HG03103 (cell line): ENCODE measurements around the gene SEMA4A.
"Not testable (repeated sequence)": the region's sequence is repeated elsewhere in the genome, so short reads cannot be mapped to it uniquely, and the experiment has no call there.

Source experiments
- ATAC-seq: cut with Tn5 transposase; IDR thresholded peaks from one replicate; pipeline ENCODE4 v1.9.1; 2021; ENCODE audit warnings: low read depth; ENCODE audit not compliant: unreplicated experiment

The SEMA4A gene

DNA sequence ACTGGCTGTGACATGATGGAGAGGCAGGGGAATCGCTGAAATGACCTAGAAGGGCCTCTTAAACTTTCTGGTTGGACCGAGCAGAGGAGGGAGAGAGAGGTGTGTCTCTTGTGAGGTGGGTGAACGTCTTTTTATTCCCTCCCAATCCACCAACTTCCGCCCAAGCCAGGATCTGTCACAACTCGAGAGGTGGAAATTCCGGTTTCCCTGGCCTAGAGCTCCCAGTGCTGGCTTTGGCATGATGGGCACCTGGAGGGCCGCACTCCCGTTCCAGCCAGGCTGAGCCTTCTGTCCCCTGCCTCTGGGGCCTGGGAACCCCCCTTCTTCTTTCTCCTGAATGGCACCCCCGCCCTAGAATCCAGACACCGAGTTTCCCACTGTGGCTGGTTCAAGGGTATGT lies at the start of gene SEMA4A:
Gene SEMA4A (plus strand): TSS at position 224 of the 400 bp plus-strand sequence. CDS start 994 bp downstream, outside the sequence.
- no peak for ATAC-seq

DNA sequence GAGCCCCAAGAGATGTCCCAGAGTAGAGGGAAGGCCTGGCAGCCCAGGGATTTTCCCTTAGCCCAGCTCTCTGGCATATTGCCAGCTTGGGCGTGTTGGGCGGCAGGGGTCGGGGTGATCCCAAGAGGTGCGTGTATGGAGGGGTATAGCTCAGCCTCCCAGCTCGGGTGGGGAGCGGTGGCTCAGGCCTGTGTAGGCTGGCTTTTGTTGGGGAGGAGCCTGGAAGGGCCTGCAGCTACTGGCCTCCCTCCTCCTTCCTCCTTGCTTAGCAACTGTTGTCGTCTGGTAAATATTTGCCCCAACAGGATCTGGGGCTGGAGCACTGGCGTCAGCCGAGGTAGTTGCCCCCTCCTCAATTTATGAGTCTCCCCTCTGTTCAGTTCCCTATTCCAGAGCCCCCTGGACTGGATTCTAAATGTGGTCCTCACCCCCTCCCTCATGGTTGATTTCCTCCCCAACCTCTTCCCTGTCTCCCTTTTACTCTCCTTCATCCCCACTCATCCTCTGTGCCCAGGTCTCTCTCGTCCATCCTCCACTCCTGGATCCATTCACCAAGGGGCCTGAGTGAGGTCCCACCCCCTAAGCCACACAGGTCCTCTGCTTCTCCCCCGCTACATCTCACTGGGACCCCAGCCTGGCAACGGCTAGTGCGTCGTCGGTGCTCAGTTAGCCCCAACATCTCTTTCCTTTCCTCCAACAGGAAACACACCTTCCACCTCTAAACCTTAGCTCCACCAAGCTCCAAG lies 49.1 kb upstream of the SEMA4A start:
- no peak for ATAC-seq

DNA sequence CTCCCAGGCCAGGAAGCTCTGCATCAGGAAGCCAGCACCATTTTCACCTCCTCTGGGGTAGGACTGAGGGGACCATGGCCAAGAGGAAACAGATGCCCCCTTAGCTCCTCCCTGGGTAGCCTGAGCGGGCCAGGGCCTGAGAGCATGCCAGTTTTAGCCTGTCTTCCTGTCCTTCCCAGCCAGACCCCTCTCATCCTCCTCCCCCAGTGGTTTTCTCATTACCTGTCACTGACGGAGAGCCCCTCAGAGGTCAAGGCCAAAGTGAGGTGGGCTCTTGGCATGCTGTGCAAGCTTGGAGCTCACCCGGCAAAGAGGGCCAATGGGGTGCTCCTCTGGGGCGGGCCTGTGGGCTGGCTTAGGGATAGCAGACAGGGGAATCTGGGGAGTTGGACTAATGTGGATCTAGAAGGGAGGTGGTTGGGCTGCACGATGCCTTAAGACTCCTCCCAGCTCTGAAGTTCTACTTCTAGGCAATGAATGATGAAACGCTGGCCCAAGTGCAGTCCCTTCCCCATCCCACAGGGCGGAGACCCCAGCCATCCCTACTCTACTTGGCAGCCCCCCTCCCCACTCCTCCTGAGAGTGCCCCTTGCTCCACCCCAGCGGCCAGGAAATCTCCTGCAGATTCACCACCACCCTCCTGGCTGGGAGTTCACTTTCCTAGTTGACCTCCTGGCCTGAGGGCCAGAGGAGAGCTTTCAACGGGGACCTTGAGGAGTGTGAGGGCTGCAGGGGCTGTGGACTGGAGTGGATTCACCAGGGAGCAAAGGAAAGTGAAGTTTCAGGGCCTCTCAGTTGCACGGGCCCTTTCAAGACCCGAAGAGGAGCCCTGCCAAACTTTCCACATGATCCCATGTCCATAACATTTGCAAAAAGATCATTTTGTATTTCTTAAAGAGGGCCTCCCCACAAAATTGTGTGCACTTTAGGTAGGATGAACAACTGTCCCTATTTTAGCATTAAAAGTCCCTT lies 48.2 kb upstream of the SEMA4A start:
- ATAC-seq = no peak

DNA sequence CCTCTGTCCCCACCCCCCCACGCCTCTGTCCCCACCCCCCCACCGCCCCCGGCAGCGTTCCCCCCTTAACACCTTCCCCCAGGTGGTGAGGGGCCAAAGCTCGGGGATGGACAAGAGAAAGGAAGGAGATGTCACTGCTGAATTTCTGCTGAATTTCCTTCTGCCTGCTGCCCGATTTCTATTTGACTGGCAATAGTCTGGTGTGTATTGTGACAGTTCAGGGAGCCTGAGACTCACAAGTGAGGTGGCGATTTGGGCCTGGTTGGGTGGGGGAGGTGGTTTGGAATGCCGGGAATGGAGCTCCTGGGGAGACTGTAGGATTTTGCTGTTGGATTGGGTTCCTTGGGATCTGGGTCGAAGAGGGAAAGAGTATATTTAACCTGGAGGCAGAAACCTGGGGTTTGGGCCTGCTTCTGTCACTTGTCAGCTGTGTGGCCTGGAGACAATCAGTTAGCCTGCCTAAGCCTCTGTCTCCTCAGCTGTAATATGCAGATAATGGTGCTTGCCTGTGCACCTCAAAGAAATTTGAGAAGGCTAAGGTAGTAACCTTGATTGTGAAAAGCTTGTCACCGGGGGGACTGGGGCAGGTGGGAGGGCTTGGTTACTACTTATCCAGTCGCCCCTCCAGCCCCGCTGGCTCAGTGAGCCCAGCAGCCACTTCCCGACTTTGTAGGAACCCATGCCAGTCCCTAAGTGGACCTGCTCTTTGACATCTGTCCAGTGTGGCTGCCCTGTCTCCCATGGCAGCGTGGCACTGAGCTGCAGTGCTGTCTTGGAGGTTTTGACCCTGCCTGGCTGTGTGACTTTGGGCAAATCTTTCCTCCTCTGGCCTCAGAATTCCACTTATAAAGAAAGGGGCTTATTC lies 46.5 kb upstream of the SEMA4A start:
- no peak for ATAC-seq

DNA sequence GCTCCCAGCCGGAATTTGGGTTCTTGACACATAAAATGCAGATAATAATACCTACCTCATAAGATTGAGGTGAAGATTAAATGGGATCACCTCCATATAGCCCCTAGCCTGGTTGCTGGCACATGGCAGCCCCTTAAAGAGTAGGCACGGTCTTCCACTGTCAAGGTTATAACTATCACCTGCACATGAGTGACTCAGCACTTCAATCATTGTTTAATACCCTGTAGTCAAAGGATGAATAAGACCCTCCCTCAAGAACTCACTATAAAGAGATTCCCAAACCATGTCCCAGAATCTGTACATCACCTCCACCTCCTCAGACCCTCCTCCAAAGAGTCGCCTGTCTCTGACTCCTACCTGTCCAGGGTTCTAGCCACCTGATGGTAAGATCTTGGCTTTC lies 45.3 kb upstream of the SEMA4A start:
- ATAC-seq = no peak

DNA sequence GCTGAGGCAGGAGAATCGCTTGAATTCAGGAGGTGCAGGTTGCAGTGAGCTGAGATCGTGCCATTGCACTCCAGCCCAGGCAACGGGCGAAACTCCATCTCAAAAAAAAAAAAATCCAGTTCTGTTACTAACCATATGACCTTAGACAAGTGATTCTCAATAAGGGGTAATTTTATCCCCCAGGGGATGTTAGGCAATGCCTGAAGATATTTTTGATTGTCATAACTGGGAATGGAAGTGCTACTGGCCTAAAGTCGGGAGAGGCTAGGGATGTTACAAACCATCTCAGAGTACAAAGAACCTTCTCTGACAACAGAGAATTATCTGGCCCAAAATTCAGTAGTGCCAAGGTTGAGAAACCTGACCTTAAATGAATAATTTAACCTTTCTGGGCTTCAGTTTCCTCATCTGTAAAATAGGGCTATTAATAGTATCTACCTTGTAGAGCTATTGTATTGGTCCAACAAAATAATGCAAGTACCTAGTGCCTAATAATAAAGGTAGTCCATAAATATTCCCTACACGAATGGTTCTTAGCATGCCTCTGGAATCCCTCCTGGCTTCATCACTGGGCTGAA lies 44.6 kb upstream of the SEMA4A start:
- ATAC-seq = no peak

DNA sequence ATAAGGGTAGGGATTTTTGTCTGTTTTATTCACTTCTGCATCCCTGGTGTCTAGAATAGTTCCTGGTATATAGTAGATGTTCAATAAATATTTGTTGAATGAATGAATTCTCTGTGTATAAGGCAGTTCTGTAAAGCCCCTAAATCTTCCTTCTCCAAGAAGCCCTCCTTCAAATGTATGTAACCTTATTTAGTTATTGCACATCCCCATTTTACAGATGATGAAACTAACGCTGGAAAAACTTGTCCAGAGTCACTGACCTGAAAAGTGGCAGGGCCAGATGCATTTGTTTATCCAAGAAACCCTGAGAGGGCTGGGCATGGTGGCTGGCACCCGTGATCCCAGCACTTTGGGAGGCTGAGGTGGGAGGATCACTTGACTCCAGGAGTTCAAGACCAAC lies 43.1 kb upstream of the SEMA4A start:
- ATAC-seq = no peak

DNA sequence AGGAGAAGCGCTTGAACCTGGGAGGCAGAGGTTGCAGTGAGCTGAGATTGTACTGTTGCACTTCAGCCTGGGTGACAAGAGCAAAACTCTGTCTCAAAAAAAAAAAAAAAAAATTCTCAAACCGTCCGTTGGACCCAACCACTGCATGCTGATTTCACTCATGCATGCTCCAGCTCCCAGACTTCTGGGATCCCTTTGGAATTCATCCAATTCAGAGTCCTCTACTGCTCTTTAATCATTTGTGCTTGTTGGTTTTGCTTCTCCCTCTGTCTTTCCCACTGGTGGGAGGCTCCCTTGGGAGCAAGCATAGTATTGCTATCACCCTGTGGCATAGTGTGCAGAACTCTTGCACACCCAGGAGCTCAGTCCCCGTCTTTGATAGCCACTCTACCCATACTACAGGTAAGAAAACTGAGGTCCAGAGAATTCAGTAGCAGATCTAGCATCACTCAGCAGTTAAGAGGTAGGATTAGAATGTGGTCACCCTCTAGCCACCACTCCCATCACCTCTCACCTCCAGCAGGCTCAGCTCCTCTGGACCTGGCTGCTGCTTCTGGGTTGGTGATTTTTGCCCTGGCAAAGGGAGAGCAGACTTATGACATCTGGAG lies 41.9 kb upstream of the SEMA4A start:
- ATAC-seq = no peak

DNA sequence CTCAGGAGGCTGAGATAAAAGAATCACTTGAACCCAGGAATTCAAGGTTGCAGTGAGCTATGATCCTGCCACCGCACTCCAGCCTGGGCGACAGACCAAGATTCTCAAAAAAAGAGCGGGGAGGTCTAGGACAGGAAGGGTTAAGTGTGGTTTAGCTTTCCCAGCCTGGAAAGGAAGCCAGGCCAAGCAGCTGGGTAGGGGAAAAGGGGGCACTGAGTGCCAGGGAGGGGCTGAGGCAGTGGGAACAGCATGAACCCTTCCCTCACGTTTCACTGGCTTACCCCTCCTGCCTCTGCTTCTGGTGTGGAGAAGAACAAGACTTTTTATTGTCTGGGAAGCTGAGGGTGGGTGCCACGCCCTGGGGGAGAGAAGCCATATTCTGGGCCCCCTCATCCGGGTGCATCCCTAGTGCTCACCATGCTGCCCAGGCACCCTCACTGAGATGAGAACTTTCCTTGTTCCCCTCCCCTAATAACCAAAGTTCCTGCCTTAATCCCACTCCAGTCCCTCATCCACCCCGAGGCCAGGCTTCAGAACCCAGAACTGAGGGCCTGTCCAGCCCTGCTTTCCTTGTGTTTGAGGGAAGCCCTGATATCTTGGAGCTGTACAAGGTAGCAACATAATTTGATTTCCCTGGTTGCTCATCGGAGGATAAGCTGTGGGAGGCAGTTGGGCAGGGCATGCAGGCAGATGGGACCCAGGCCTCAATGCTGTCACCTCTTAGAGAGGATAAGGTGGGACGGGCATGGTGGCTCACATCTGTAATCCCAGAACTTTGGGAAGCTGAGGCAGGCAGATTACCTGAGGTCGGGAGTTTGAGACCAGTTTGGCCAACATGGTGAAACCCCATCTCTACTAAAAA lies 40.9 kb upstream of the SEMA4A start:
- no peak for ATAC-seq

DNA sequence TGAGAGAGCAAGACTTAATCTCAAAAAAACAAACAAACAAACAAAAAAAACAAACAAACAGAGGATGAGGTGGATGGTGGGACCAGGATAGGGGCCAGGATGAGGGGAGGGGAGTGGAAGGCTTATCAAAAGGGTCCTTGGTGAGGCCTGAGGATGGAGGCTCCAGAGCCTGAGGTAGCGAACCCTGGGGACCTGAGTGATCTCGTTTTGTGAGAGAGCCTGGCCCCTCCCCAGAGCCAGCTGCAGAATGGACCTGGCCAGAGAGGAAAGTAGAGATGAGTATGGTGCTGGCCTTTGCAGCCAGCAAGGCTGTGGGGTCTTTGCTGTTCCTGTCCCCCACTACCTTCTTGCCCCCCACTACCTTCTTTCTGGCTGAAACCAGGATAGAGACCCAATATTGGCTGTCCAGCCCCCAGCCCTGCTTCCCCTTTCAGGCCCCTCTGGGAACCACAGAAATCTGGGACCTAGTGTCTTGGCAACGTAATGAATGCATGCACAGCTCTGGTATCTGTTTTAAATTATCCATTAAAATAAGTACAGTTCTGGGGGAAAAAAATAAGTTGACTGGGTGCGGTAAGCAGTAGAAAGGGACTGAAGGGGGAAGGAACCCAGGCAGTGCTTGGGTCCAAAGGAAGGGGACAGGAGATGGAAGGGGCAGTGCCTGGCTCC lies 40.0 kb upstream of the SEMA4A start:
- ATAC-seq = no peak

DNA sequence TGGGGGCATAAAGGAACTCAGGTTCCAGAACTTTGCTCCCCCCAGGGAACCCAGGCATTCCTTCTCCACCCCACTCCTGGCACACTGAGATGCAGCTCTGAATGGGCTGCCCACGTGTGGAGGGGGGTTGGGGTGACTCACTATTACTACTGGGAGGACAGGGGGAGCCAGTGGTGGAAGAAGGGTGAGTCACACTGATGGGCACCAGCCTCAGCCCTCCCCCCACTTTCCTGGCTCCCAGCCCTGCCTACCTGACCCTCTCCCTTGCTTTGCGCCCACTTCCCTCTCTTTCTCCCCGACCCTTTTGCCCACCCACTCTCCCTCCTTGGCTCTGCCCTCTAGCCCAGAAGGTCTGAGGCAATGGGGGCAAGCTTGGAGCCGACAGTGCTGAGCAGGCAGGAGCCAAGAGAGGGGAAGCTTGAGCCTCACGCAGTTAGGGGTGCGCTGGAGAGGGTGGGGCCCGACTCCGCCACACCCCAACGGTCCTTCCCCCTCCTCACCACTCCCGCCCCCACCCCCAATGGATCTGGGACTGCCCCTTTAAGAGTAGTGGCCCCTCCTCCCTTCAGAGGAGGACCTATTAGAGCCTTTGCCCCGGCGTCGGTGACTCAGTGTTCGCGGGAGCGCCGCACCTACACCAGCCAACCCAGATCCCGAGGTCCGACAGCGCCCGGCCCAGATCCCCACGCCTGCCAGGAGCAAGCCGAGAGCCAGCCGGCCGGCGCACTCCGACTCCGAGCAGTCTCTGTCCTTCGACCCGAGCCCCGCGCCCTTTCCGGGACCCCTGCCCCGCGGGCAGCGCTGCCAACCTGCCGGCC lies 39.1 kb upstream of the SEMA4A start, which contains the start of gene LMNA:
Gene LMNA (plus strand): TSS at position 611 of the 818 bp plus-strand sequence. CDS start 208 bp downstream, outside the sequence.
- no peak for ATAC-seq

DNA sequence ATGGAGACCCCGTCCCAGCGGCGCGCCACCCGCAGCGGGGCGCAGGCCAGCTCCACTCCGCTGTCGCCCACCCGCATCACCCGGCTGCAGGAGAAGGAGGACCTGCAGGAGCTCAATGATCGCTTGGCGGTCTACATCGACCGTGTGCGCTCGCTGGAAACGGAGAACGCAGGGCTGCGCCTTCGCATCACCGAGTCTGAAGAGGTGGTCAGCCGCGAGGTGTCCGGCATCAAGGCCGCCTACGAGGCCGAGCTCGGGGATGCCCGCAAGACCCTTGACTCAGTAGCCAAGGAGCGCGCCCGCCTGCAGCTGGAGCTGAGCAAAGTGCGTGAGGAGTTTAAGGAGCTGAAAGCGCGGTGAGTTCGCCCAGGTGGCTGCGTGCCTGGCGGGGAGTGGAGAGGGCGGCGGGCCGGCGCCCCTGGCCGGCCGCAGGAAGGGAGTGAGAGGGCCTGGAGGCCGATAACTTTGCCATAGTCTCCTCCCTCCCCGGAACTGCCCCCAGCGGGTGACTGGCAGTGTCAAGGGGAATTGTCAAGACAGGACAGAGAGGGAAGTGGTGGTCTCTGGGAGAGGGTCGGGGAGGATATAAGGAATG lies 38.4 kb upstream of the SEMA4A start:
- ATAC-seq = no peak

DNA sequence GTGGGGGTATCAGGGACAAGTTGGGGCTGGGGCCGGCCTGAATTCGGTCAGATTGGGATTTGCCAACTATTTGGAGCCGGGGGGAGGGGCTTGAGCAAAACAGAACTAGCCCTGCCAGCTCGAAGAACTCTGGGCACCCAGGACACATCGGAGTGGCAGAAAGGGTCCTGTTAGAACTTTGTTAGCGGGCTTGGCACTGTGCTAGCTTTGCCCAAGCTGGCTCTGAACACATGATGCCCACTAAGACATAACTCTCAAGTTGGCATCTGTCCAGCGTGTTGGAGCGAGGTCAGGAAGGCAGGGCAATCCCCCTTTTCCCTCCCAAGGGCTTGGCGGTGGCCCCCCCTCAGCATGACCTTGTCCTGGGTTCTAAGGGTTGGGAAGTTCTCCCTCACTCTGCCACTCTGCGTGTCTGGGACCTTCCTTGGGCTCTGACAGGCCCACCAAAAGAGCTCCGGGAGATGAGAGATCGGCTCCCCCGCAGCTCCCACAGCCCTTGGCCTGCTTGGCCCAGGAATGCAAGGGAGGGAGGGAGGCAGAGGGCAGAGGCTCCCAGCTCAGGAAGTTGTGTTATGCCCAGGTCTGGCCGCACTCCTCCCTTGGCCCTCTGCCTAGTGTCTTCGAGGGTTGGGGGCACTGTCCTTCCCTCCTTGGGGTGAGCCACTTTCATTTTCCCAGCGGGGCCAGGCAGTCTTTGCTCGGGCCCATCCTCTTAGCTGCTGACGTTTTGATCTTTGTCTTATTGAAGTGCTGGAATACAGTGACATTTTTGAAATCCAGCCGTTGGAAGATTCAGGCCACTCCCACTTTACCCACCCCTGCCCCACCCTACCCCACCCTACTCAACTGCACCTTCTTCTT lies 37.6 kb upstream of the SEMA4A start:
- ATAC-seq = no peak

DNA sequence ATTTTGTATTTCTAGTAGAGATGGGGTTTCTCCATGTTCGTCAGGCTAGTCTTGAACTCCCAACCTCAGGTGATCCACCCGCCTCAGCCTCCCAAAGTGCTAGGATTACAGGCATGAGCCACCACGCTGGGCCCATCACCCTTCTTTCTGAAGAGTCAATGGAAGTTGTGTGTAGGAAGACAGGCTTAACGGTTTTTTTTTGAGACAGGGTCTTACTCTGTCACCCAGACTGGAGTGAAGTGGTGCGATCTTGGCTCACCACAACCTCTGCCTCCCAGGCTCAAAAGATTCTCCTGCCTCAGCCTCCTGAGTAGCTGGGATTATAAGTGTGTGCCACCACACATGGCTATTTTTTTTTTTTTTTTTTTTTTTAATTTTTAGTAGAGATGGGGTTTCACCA lies 36.7 kb upstream of the SEMA4A start:
- not testable (repeated sequence) for ATAC-seq

DNA sequence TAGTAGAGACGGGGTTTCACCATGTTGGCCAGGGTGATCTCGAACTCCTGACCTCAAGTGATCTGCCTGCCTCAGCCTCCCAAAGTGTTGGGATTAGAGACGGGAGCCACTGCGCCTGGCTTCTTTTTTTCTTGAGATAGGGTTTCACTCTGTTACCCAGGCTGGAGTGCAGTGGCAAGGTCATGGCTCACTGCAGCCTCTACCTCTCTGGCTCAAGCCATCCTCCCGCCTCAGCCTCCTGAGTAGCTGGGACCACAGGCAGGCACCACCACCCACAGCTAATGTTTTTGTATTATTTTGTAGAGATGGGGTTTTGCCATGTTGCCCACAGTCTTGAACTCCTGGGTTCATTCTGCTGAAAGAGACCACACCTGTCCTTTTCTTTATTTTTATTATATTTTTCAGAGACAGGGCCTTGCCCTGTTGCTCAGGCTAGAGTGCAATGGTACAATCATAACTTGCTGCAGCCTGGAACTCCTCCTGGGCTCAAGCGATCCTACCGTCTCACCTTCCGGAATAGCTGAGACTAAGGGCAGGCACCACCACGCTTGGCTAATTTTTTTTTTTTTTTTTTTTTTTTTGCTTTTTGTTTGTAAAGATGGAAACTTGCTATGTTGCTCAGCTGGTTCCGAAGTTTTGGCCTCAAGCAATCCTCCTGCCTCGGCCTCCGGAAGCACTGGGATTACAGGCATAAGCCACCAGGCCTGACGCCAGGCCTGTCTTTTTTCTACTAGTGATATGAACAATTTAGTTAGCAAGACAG lies 35.8 kb upstream of the SEMA4A start:
- no peak for ATAC-seq
